Epidermal melanocyte (primary cell): Measurements from ENCODE around the gene ANXA9.

Experiments used
- DNase-seq: peaks from one replicate; pipeline ENCODE4 v3.0.0; 2011; ENCODE audit warnings: low spot score; ENCODE audit not compliant: insufficient read length

ANXA9 gene

DNA sequence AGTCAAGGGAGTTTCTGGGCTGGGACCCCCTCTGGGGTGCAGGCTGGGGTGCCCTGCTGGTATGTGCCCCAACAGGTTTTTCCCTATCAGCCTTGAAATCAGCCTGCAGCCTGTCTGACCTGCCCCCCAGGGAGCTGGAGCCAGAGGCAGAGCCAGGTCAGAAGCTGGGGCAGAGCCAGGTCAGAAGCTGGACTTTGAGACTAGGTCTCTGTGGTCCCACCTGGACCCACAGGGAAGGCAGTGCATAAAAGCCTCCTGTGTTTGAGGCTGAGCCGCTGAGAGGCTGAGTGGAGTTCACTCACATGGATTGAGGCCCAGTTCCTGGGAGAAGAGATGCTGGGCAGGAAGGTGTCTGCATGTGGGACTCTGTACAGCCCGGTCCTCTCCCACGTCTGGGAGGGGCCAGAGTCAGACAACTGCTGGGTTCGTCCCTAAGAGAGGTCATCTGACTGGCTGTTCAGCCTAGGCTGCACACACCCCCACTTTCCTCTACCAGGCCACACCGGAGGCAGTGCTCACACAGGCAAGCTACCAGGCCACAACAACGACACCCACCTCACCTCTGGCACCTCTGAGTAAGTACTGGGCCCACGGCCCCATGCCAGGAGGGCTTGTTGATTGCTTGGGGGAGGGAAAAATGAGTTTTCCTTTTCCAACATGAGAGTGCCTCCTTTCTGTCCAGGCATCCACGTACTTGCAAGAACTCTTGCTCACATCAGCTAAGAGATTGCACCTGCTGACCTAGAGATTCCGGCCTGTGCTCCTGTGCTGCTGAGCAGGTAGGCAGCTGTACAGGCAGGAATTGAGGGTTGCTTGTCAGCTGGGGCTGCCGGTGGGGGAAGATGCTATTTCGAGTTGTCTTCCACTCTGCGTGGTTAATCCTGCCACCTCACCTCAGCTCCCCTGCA is at the start of gene ANXA9:
TSS of gene ANXA9 (plus strand) at position 488 of the 908 bp plus-strand sequence. CDS start 814 bp downstream, outside the sequence.
- no peak for DNase-seq

GRCh38 chr1:150944856-150945255 is 37.2 kb upstream of the ANXA9 start:
- DNase-seq, result no peak

GRCh38 chr1:150954708-150955107 is 27.4 kb upstream of the ANXA9 start:
- no peak for DNase-seq

DNA sequence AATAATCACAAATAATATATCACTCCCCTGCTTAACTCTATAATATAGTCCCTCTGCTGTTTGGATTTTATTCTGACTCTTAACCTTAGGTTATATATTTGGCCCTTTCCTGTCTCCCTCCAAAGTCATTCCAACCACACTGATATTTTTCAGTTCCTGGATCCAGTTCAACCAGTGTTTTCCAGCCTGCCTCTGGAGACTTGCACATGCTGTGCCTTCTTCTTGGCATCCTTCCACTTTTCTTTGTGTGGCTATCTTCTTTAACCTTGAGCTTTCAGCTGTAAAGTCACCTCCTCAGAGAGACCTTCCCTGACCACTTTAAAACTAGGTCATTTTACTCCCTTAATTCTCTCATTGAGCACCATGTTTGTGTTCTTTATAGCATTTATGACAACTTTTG is 26.8 kb upstream of the ANXA9 start:
- no peak for DNase-seq

DNA sequence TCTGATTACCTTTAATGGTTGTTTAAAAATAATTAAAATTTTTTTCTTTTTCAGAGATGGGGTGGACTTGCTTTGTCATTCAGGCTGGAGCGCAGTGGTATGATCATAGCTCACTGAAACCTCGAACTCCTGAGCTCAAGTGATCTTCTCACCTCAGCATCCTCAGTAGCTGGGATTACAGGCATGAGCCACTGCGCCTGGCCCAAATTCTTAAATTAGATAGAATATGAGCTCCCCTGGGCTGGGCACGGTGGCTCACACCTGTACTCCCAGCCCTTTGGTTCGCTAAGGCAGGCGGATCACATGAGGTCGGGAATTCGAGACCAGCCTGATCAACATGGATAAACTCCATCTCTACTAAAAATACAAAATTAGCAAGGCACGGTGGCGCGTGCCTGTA is 24.4 kb upstream of the ANXA9 start:
- DNase-seq, result no peak

DNA sequence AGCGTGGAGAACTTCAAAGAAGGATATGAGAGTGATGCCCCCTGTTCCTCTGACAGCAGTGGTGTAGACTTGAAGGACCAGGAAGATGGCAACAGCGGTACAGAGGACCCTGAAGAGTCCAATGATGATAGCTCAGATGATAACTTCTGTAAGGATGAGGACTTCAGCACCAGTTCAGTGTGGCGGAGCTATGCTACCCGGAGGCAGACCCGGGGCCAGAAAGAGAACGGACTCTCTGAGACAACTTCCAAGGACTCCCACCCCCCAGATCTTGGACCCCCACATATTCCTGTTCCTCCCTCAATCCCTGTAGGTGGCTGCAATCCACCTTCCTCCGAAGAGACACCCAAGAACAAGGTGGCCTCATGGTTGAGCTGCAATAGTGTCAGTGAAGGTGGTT is 21.4 kb upstream of the ANXA9 start:
- DNase-seq, result no peak

DNA sequence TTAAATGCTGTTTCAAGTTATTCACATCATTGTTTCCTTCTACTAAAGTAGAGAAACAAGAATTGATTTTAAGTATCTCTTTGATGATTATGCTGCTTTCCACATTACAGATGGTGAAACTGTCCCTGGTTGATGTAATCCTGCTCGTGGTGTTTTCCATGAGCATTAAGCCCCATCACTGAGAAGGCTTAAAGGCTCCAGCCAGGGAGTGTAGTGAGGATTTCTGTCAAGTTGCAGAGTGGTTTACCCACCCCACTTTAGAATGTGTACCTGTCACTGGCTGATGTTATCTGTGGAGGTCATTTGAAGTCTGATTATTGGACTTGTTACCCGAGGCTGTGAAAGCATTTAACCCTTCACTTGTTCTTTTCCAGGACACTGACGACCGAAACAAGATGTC is 20.3 kb upstream of the ANXA9 start:
- no peak for DNase-seq

GRCh38 chr1:150963321-150964163 is 18.6 kb upstream of the ANXA9 start:
- DNase-seq, result no peak

DNA sequence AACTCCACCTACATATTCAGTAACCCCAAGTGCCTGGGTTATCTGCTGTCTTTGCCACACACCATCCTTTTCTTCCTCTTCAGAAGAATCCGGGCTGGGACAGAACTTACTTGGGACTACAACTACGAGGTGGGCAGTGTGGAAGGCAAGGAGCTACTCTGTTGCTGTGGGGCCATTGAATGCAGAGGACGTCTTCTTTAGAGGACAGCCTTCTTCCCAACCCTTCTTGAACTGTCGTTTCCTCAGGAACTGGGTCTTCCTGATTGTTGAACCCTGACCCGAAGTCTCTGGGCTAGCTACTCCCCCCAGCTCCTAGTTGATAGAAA is 18.0 kb upstream of the ANXA9 start:
- no peak for DNase-seq

DNA sequence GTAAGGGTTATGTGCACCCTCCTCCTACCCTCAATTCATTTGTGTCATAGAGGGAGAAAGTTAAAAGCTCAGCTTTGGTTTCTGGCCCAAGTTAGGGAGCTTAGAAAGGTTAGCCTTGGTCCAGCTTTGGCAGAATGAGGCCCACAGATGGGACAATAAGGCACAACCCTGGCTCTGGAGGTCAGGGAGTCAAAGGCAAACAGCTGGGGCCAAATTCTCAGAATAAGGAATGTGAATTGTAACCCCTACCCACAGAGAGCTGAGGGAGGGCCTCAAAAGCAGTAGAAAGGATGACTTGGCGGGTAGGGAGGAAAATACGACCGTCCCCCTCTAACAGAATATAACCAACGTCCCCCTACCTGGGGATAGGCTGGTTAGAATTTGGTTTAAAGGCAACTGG is 16.5 kb upstream of the ANXA9 start:
- no peak for DNase-seq

DNA sequence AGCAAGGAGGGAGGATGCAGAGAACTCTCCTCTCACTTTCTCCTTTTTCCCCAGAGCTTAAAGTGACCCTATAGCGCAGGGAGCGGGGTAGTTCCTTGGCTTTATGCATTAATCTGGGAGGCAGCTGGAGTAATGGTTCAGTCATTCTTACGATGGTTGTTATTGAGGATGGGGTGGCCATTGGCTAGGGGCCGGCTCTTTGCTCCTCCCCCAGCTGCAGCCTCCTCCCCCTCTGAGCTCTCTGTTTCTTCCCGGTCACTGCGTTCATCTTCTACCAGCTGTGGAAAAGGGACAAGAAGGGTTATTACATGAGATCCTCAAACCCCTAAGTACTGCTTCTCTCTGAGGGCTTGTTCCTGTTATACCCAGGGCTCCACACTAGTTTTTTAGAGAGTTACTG is 16.1 kb upstream of the ANXA9 start:
- no peak for DNase-seq

DNA sequence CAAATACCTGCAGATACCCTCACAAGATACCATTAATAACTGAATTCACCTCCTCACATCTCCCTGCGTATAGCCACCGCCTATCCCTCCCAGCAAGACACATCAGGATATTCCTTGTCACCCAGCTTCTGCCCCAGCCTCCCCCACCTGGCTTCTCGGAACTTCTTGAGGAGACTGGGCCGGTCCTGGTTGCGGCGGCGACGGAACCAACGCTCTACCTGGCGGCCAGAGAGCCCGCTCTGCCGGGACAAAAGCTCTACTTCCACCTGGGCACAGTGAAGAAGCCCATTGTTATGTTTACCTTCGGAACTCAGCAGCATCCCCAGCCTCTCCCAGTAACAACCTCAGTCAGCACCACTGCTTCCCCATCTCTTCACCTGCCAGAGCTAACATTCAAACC is 14.2 kb upstream of the ANXA9 start:
- DNase-seq, result no peak

GRCh38 chr1:150968491-150968890 is 13.6 kb upstream of the ANXA9 start:
- DNase-seq, result no peak

DNA sequence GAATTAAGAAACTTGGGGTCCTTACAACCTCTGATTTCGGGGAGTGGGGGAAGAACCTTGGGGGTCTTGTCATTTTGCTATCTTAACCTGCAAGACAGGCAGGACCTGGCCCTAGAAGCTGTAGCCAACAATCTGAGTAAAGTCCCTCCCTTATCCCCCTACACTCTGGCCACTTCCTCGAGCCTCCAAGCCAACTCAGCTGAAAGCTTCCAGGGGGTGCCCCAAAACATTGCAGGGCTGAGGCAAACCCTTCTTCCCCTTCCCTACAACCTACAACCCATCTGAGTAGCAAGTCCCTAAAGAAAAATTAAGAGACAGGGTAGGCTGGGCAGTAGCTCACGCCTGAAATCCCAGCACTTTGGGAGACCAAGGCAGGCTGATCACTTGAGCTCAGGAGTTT is 12.5 kb upstream of the ANXA9 start:
- no peak for DNase-seq

- no peak for DNase-seq
Measured at GRCh38 chr1:150970808-150971582, 11.1 kb upstream of the ANXA9 start.

GRCh38 chr1:150971583-150972416 is 10.3 kb upstream of the ANXA9 start:
- no peak for DNase-seq

GRCh38 chr1:150972417-150972940 is 9.6 kb upstream of the ANXA9 start:
- DNase-seq, result no peak

GRCh38 chr1:150973258-150973835 is 8.7 kb upstream of the ANXA9 start:
- no peak for DNase-seq

DNA sequence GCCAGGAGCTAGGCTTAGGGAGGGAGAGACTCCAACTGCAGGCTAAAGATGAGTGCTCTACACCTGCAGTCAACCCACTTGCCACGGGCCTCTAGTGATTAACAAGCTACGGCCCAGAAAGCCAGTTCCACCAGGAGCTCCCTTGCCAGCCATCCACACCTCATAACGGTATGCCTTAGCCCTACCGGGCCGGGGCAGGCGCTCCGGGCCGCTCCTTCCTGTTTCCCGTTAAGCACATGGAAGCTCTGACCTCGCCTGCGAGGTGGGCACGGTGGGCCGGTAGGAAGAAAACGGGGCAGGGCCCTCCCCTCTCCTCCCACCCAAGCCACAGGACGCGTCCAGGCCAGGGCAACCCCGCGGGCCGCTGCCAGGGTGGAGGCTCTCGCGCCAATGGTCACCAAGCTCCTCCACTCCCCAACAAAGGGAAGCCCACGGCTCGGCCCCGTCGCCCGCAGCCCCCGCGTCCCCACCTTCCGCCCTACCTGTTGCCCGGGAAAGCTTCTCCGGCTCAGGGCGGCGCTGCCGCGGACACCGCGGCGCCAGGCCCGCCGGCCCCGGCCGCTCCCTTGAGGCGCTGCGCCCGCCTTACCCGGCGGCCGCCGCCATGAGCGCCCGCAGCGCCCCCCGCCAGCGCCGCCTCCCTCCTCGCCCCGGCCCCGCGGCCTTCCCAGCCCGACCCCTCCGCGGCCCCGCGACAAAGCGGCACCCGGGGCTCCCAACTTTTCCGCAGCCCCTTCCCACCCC is 8.1 kb upstream of the ANXA9 start:
- DNase-seq, result no peak
